Epithelial cell of prostate (primary cell): ENCODE measurements around the gene FAM83B.
"Not testable (repeated sequence)": the region's sequence is repeated elsewhere in the genome, so short reads cannot be mapped to it uniquely, and the experiment has no call there.

Experiments
- DNase-seq: peaks from one replicate; pipeline ENCODE4 v3.0.0-alpha.2; 2011; ENCODE audit warnings: low read depth, low spot score
- H3K27ac ChIP-seq: fragments of 450-650 bp; 2 replicates; pipeline ENCODE4 v1.5.1; 2017; ENCODE audit warnings: mild to moderate bottlenecking

Gene FAM83B

DNA sequence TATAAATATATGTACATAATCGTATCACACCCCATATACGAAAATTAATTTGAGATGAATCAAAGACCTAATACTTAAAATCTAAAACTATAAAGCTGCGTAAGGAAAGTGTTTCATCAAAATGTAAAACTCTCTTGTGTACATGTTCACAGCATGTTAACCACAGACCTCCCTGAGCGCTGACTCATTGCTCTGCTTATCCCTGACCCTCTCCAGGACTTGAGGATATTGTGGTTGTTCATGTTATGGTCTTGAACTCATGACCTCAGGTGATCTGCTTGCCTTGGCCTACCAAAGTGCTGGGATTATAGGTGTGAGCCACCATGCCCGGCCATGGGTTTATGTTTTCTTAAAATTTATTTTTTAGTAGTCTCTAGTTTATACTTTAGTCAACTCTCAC lies 14.2 kb downstream of the FAM83B start:
- peak; percentile 26 for DNase-seq
- no peak overlapping the region for H3K27ac ChIP-seq

DNA sequence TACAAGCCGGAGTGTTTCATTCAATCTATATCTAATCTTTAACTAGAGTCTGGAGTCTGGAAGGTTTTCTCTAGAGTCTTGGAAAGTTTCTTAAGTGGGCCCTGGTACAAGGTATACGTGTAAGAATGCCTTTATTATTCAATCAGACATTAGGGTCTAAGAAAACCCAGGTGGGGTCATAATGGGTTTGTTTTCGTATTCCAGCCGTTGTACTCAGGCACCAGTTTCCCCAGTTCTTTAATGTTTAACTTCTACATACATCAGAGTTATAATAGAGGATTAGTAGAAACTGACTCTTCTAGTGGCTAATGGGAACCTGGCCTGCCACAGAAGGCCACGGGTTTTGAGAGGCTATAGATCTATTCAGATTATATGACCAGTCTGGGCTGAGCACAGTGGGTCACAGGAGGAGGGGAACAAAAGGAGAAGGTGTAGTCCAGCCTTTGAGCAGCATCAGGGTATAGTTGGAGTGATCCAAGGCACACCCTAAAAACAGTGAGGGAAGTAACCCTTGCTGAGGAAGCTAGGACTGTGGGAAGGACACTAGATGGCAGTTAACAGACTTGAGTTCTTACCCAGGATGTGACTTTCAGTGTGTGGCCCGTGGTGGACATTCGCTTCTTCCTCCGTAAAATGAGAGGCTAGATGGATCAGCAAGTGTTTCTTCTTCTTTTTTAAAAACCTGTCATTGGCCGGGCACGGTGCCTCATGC lies 15.5 kb downstream of the FAM83B start:
- DNase-seq = no peak

DNA sequence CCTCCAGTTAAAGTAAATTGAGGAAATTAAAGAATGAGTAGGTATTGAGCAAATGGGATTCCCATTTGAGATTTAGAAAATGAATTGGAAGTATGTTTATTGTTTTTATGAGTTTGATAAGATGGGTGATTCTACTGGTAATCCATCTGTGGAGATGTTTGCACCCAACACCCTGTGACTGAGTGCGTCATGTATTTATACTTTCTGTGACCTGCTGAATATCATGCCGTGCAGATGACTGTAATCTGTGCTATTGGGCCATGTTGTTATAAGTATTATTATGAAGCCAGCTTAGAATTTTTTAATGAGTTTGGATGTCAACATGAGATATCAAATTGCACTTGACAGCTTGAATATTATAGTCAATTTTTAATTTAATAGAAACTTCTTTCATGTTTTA lies 17.7 kb downstream of the FAM83B start:
- H3K27ac ChIP-seq = no peak overlapping the region
- no peak for DNase-seq

More for the DNA sequence above, 15.5 kb downstream of the FAM83B start:
- no peak overlapping the region for H3K27ac ChIP-seq

DNA sequence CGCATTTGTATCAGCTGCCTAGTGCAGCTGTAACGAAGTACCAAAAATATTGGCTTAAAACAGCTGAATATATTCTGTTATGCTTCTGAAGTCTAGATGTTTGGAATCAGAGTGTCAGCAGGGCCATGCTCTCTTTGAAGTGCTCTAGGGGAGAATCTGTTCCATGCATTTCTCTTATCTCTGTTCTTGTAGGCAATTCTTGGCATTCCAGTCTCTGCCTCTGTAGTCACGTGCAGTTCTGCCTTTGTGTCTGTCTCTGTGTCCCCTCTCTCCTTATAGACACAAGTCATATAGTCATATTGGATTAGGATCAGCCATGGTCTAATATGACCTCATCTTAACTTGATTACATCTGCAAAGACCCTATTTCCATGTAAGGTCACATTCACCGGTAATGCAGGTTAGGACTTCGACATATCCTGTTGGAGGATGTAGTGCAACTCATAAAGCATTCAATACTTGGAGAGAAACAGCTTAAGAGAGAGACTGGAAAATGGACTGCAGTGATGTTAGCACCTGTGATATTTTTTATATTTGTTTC lies 18.6 kb downstream of the FAM83B start:
- H3K27ac ChIP-seq = no peak overlapping the region
- DNase-seq = no peak

DNA sequence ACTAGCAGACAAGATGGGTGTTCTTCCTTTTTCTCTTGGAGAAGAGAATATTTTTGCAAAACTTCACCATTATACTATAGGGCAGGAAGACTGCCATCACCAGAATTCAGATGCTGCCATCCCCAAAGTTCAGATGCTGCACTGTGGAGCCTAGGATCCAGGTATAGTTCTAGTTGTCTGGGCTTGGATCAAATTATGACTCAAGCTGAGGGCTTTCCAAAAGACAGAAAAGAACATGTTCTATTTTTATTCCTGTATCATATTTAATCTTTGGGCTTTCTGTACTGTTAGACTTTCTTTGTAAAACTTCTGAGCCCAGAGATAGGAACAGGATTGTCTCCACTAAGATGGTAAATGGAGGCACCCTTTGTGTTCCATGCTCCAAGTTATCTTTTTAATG lies 22.0 kb downstream of the FAM83B start:
- no peak for DNase-seq
- H3K27ac ChIP-seq = no peak overlapping the region

DNA sequence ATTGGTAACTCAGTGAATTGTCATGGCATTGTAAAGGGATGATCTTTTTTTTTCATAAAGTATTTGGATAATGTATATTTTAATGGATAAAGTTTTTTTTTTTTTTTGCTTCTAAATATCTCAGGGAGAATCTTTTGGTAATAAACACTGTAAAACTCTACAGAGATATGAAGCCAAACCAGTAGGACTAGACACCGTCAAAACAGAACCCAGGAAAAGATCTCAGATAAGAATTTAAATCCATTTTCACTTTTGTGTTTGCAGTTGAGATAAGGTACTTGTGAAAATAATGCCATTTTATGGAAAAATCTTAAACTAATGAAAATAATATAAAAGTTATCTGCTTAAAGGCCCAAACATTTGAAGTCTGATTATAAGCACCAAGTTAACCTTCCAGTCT lies 27.0 kb downstream of the FAM83B start:
- no peak for DNase-seq
- peak overlapping the region; percentile 92 for H3K27ac ChIP-seq

DNA sequence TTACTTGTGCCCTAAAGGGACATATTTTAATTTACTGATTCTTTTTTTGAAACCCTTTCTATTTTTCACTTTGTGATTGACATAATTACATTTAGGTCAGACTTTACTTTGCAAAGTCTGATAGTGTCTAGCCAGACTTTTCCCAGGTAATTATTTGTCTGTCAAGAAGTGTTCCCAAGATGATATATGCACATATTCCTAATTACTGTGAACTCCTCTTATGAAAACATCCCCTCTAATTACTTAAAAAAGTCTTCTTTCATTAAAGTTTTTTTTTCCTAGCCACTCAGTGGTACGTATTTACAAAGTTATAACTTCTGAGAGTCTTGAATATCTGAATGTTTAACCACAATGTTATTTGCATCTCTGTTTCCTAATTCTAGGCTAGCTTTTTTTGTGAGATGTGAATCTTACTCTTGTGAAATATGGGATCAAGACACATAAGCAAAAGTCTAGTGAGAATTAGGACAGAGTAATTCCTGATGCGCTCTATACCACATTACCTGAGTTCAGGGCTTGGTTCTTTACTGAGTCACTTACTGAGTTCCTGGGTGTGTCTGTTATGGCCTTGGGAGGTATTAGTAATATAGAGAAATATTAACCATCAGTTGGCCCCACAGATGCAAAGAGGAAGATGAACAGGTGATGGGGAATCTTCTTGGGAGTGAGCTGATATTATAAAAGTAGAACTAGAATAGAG lies 27.9 kb downstream of the FAM83B start:
- peak; percentile 85 for DNase-seq
- H3K27ac ChIP-seq = peak overlapping the region; percentile 92

DNA sequence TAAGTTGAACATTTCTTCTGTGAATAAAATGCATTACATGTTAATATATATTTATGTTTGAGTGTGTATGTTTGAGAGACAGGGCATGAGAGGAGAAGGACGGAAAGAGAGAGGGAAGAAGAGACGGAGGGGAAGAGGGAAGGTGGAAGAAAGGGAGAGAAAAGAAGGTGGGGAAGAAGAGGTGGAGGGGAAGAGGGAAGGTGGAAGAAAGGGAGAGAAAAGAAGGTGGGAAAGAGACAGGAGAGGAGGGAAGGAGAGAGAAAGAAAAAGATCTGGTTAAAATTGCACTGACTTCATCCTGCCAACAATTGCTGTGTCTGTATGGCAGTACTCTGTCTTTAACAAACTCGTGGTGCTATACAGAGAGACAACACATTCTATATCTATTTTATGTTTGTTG lies 29.0 kb downstream of the FAM83B start:
- DNase-seq = no peak
- peak overlapping the region; percentile 92 for H3K27ac ChIP-seq

DNA sequence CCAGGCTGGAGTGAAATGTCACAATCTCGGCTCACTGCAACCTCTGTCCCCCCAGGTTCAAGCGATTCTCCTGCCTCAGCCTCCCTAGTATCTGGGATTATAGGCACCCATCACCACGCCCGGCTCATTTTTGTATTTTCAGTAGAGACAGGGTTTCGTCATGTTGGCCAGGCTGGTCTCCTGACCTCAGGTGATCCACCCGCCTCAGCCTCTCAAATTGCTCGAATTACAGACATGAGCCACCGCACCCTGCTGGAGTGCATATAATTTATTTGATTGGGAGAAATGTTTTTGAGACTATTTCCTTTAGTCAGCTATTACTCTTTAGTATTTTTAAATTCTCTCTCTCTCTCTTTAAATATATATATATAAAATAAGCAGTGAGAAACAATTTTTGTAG lies 29.8 kb downstream of the FAM83B start:
- no peak overlapping the region for H3K27ac ChIP-seq
- DNase-seq = no peak

DNA sequence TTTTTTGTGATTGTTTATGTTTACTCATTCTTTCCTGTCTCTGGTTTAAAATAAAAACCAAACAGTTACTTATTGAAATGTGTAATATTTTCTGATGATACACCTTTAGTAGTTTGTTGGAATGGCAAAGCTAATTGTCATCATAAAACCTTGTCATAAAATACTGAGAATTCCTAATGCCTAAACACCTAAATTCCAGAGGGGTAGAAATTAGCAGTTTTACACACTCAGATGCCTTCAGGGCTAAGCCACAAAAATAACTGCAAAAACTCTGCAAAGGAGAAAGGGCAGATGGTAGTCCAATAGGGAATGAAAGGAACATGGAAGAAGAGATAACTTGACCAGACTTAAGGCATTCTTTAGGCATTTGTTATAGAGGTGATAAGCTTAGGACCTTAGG lies 30.3 kb downstream of the FAM83B start:
- DNase-seq = no peak
- H3K27ac ChIP-seq = no peak overlapping the region

DNA sequence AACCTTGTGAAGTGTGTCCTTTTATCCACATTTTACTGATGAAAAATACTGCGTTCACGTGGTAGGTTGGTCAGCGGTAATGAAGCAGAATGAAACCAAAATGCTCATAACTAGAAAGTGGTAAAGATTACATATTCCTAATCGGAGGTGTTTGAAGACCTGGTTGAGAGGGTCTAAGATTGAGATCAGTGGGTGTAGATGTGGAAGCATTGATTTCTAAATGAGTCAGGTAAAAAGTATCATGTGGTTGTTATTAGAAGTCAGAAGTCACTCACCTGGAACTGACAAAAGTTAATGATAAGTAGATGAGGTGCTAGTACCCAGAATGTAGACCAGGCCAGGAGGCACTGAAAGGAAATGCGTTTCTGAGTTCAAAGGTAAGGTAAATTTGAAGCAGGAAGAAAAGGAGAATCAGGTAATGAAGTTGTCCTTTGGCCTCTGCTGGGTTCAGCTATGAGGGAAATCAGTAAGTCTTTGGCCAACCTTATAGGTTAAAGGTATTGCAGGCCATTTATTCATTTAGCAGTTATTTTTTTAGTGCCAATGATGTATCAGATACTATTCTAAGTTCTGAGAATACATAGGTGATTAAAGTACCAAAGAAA lies 31.2 kb downstream of the FAM83B start:
- DNase-seq = no peak
- H3K27ac ChIP-seq = peak overlapping the region; percentile 57

DNA sequence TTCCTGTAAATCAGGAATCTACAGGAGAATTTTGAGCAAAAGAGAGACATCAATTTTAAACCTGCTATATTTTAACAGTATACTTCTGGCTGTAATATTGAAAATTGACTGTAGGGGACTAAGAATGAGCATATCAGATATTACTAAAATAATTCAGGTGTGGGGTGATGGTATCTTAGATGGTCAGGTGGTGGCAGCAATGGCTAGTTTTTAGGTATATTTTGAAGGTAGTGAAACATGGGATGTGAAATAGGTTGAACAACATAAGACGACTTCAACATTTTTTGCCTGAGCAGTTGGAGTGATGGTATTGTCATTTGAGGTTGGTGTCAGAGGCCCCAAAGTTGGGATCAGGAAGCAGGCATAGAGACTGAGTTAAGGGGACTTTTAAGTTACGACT lies 32.1 kb downstream of the FAM83B start:
- peak overlapping the region; percentile 57 for H3K27ac ChIP-seq
- no peak for DNase-seq

DNA sequence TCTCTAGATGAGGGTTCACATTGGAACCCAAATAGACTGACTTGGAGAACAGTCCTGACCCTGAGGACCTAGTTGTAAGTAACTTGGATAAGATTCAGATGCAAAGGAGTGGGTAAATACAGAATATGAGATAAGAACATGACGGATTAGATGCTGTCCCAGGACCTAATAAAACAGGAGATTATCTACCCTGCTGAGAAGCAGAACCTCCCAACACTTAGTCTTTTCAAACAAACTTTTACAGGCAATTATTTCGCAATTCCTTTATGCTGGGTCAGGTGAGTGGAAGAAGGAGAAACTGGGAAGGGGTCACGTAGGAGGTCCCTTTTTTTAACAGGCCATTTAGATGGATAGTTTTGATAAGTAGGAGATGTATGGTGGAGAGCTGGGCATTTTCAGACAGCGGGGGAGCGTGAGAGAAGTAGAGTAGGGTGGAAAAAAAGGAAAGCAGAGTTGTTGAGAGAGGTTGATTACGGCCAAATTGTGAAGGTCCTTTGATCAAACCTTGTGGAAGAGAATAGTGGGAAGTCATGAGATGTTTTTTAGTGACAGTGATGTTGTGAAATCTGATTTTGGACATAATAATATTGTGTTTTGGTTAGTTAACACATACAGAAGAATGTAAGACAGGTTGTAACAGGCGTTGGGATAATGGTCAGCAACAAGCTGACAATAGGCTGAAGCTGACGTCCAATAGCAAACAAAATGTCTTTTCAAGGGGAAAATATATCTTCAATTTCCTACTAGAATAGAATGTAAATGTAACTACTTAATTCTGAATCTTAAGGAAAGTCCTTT lies 32.8 kb downstream of the FAM83B start:
- H3K27ac ChIP-seq = peak overlapping the region; percentile 57
- DNase-seq = no peak

DNA sequence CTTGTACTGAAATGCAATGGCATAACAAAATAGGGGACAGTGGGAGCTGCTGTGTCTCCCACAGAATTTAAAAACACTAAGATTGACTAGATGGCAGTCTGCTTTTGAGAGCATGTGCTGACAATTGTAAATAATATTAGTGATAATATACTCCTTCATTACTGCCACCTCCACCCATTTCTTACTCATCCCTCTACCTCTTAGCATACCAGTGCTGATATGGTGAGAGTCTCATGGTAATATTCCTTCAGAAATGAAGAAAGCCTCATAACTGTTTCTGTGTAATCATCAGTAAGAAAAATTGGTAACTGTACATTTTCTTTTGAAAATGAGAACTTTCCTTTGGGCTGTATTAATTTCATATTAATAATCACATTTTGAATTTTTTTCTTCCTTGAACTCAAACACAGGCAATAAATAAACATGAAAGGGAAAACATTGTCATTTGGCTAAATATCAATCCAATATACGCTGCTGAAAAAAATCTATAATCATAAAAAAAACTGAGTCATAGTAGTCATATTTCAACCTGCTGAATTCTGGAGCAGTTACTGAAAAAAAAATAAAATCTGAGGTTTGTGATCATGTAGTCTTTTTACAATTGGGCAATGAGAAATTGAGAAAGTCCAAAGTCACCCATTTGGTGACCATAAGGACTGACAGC lies 34.6 kb downstream of the FAM83B start:
- H3K27ac ChIP-seq = peak overlapping the region; percentile 21
- DNase-seq = no peak

DNA sequence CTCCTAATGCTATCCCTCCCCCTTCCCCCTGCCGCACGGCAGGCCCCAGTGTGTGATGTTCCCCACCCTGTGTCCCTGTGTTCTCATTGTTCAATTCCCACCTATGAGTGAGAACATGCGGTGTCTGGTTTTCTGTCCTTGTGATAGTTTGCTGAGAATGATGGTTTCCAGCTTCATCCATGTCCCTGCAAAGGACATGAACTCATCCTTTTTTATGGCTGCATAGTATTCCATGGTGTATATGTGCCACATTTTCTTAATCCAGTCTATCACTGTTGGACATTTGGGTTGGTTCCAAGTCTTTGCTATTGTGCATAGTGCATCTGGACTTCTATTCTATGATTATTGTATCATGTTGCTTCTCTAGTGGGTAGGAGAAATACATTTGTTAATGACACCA lies 35.3 kb downstream of the FAM83B start:
- not testable (repeated sequence) for H3K27ac ChIP-seq, DNase-seq

DNA sequence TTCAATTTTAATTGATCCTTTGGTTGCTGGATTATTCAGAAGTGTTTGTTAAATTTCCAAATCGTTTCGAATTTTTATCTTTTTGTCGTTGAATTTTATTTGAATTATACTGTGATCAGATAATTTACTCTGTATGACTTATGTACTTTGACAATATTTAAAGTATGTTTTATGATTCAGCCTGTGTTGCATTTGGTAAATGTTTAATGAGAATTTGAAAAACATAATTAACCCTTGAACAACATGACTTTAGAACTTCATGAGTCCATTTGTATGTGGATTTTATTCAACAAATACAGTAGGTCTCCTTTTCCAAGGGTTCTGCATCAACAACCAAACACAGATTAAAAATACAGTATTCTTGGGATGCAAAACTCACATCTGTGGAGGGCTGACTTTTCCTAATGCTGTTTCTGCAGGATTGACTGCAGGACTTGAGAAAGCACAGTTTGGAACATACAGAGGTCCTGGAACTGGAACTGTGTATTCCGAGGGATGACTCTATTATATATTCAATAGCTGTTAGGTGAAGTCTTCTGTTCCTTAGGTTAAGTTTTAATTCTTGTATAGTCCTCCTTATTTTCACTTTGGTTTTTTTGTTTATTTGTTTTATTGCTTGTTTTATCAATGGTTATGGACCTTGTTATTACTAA lies 40.5 kb downstream of the FAM83B start:
- H3K27ac ChIP-seq = no peak overlapping the region

DNA sequence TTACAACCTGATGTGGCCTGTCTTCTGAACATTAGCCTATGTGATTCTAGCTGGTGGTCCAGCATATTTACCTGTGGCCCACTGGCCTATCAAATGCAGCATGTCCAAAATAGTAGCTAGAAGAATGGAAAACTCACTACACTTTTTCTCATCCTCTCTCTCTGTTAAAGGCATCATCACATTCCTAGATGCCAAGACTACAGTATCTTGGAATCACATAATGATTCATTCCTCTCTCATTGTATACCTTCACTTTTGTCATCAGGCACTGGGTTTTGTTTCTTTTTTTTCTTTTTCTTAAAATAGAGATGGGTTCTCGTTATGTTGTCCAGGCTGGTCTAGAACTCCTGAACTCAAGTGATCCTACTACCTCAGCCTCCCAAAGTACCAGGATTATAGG lies 45.0 kb downstream of the FAM83B start:
- DNase-seq = no peak
- peak overlapping the region; percentile 66 for H3K27ac ChIP-seq

More for the DNA sequence above, 40.5 kb downstream of the FAM83B start:
- no peak for DNase-seq

DNA sequence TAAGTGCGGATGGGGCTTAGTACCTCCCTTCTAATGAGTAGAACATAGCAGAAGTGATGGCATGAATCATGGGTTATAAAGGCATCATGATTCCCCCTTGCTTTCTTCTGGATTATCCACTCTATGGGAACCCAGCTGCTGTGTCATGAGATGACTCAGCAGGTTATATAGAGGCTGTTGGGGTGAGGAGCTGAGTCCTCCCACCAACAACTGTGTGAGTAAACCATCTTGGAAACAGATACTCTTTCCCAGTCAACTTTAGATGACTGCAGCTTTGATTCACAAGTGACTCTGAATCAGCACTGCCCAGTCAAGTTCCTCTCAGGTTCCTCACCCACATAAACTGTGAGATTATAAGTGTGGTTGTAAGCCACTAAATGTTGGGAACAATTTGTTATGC lies 46.3 kb downstream of the FAM83B start:
- peak overlapping the region; percentile 66 for H3K27ac ChIP-seq
- peak; percentile 99 for DNase-seq

DNA sequence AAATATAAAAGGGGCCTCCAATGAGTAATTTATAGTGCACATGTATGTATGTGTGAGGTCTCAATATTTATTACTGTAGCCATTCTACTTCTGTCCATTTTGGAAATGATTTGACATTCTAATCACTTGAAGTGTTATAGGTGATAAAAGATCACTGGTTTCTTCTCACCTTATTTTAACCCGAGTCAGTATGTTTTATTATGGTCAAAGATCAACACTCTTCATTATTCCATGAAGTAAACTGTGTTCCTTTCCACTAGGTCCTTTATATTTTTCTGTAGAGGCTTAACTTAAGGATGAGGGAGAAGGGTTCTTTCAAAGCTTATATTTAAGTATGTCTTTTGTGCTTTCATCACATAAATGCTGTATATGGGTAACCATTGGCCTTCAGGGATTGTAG lies 47.2 kb downstream of the FAM83B start:
- H3K27ac ChIP-seq = peak overlapping the region; percentile 66
- DNase-seq = no peak
